NB4 (cell line): ENCODE measurements around the gene PTCD2.

Source experiments
- MYC ChIP-seq: IDR thresholded peaks from 2 replicates; pipeline ENCODE4 v1.6.1; 2011; ENCODE audit warnings: low read depth, low read length
- POLR2A ChIP-seq: IDR thresholded peaks from 2 replicates; pipeline ENCODE4 v1.6.1; 2011; ENCODE audit warnings: mild to moderate bottlenecking; ENCODE audit not compliant: insufficient read length; ENCODE audit errors: extremely low read depth
- TF ChIP-seq, protein P1 (sequence below): IDR thresholded peaks from one replicate; pipeline ENCODE4 v1.5.1; 2012; ENCODE audit warnings: low read depth, low read length
- TF ChIP-seq, protein P2 (sequence below): IDR thresholded peaks from 2 replicates; pipeline ENCODE4 v1.6.1; 2011; ENCODE audit warnings: low read depth, low read length

DNA sequence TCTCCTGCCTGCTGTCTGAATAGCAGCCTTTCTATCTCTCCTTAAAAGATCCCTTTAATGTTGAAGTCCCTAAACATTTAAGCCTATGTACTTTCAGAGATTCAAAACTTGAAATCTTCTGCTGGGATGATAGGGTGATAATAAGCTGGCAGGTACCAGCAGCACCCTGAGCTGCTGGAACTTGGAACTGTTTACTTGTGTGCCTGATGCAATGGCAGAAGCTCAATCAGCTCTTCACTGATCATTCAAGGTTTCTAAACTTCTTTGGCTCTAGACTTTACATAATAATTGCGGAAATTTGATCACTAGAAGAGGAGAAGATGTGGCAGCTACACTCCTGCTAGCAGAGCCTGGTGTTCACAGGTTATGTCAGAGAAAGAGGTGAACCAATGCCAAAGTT, 27.8 kb upstream of the PTCD2 start:
- TF ChIP-seq, protein P1, sequence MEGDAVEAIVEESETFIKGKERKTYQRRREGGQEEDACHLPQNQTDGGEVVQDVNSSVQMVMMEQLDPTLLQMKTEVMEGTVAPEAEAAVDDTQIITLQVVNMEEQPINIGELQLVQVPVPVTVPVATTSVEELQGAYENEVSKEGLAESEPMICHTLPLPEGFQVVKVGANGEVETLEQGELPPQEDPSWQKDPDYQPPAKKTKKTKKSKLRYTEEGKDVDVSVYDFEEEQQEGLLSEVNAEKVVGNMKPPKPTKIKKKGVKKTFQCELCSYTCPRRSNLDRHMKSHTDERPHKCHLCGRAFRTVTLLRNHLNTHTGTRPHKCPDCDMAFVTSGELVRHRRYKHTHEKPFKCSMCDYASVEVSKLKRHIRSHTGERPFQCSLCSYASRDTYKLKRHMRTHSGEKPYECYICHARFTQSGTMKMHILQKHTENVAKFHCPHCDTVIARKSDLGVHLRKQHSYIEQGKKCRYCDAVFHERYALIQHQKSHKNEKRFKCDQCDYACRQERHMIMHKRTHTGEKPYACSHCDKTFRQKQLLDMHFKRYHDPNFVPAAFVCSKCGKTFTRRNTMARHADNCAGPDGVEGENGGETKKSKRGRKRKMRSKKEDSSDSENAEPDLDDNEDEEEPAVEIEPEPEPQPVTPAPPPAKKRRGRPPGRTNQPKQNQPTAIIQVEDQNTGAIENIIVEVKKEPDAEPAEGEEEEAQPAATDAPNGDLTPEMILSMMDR: no peak
- no peak for TF ChIP-seq POLR2A
- no peak for TF ChIP-seq MYC
- TF ChIP-seq, protein P2, sequence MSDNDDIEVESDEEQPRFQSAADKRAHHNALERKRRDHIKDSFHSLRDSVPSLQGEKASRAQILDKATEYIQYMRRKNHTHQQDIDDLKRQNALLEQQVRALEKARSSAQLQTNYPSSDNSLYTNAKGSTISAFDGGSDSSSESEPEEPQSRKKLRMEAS: no peak
